Neuron (in vitro differentiated cells): Measurements from ENCODE around the gene NFASC.

ENCODE experiments used
- H2AFZ ChIP-seq: one replicate; pipeline ENCODE4 v1.6.1; 2013; ENCODE audit warnings: low read depth, mild to moderate bottlenecking, inconsistent platforms, low read length, moderate library complexity
- H3K27me3 ChIP-seq: one replicate; pipeline ENCODE4 v1.6.1; 2013; ENCODE audit warnings: low read length; ENCODE audit not compliant: insufficient read depth
- H3K36me3 ChIP-seq: one replicate; pipeline ENCODE4 v1.6.1; 2013; ENCODE audit warnings: low read length; ENCODE audit not compliant: insufficient read depth
- H3K4me1 ChIP-seq: one replicate; pipeline ENCODE4 v1.6.1; 2013; ENCODE audit warnings: low read length; ENCODE audit not compliant: insufficient read depth
- H3K4me3 ChIP-seq: 2 replicates; pipeline ENCODE4 v1.5.1; 2013; ENCODE audit warnings: mild to moderate bottlenecking, low read length, moderate library complexity
- H3K9me3 ChIP-seq: one replicate; pipeline ENCODE4 v1.6.1; 2013; ENCODE audit warnings: low read length

Gene NFASC

GRCh38 chr1:204882479-204882878, 11.8 kb downstream of the NFASC start:
- no peak overlapping the region for H3K4me3 ChIP-seq
- no peaks in the 10 kb centered on the region for H3K27me3 ChIP-seq
- no peak overlapping the region for H2AFZ ChIP-seq
- peaks cover 16% of the 10 kb centered on the region for H3K4me1 ChIP-seq
- H3K9me3 ChIP-seq = no peaks in the 10 kb centered on the region
- H3K36me3 ChIP-seq = no peaks in the 10 kb centered on the region

- H3K4me3 ChIP-seq = no peak overlapping the region
- no peaks in the 10 kb centered on the region for H3K9me3 ChIP-seq
- no peak overlapping the region for H2AFZ ChIP-seq
- H3K4me1 ChIP-seq = peaks cover 16% of the 10 kb centered on the region
- no peaks in the 10 kb centered on the region for H3K27me3 ChIP-seq
- no peaks in the 10 kb centered on the region for H3K36me3 ChIP-seq
Measured at GRCh38 chr1:204883405-204883804, 12.7 kb downstream of the NFASC start.

GRCh38 chr1:204885288-204885711, 14.6 kb downstream of the NFASC start:
- H3K4me3 ChIP-seq = no peak overlapping the region
- H3K9me3 ChIP-seq = no peaks in the 10 kb centered on the region
- no peak overlapping the region for H2AFZ ChIP-seq
- H3K36me3 ChIP-seq = no peaks in the 10 kb centered on the region
- H3K4me1 ChIP-seq = peaks cover 16% of the 10 kb centered on the region
- H3K27me3 ChIP-seq = peaks cover 3% of the 10 kb centered on the region

- H3K27me3 ChIP-seq = peaks cover 3% of the 10 kb centered on the region
- H3K4me1 ChIP-seq = peaks cover 15% of the 10 kb centered on the region
- no peaks in the 10 kb centered on the region for H3K9me3 ChIP-seq
- H3K36me3 ChIP-seq = no peaks in the 10 kb centered on the region
- H2AFZ ChIP-seq = no peak overlapping the region
- H3K4me3 ChIP-seq = no peak overlapping the region
Measured at GRCh38 chr1:204885790-204886189, 15.1 kb downstream of the NFASC start.

- Histone ChIP-seq H3K9me3 (no peaks in the 10 kb centered on the region), H3K27me3 (peaks cover 3% of the 10 kb centered on the region), H3K36me3 (no peaks in the 10 kb centered on the region), H2AFZ (no peak overlapping the region), H3K4me1 (peaks cover 12% of the 10 kb centered on the region), H3K4me3 (no peak overlapping the region)
Measured at GRCh38 chr1:204887846-204888245, 17.2 kb downstream of the NFASC start.

- Histone ChIP-seq H2AFZ (no peak overlapping the region), H3K9me3 (no peaks in the 10 kb centered on the region), H3K27me3 (peaks cover 3% of the 10 kb centered on the region), H3K4me1 (peaks cover 7% of the 10 kb centered on the region), H3K36me3 (no peaks in the 10 kb centered on the region), H3K4me3 (no peak overlapping the region)
Measured at GRCh38 chr1:204888294-204888693, 17.6 kb downstream of the NFASC start.

- peaks cover 3% of the 10 kb centered on the region for H3K27me3 ChIP-seq
- H3K4me3 ChIP-seq = no peak overlapping the region
- no peaks in the 10 kb centered on the region for H3K36me3 ChIP-seq
- no peaks in the 10 kb centered on the region for H3K9me3 ChIP-seq
- H3K4me1 ChIP-seq = no peaks in the 10 kb centered on the region
- no peak overlapping the region for H2AFZ ChIP-seq
Measured at GRCh38 chr1:204889681-204890383, 19.2 kb downstream of the NFASC start.

GRCh38 chr1:204891860-204892259, 21.2 kb downstream of the NFASC start:
- Histone ChIP-seq H2AFZ (no peak overlapping the region), H3K9me3 (no peaks in the 10 kb centered on the region), H3K27me3 (peaks cover 3% of the 10 kb centered on the region), H3K4me1 (no peaks in the 10 kb centered on the region), H3K36me3 (no peaks in the 10 kb centered on the region), H3K4me3 (no peak overlapping the region)

- Histone ChIP-seq H3K4me3 (no peak overlapping the region), H2AFZ (no peak overlapping the region), H3K4me1 (no peaks in the 10 kb centered on the region), H3K36me3 (no peaks in the 10 kb centered on the region), H3K27me3 (peaks cover 3% of the 10 kb centered on the region), H3K9me3 (no peaks in the 10 kb centered on the region)
Measured at GRCh38 chr1:204894031-204894430, 23.4 kb downstream of the NFASC start.

GRCh38 chr1:204894606-204895005, 23.9 kb downstream of the NFASC start:
- Histone ChIP-seq H2AFZ (no peak overlapping the region), H3K4me3 (no peak overlapping the region), H3K27me3 (peaks cover 3% of the 10 kb centered on the region), H3K9me3 (no peaks in the 10 kb centered on the region), H3K4me1 (no peaks in the 10 kb centered on the region), H3K36me3 (no peaks in the 10 kb centered on the region)

GRCh38 chr1:204896023-204896422, 25.4 kb downstream of the NFASC start:
- no peaks in the 10 kb centered on the region for H3K4me1 ChIP-seq
- H3K36me3 ChIP-seq = no peaks in the 10 kb centered on the region
- H3K9me3 ChIP-seq = no peaks in the 10 kb centered on the region
- H2AFZ ChIP-seq = no peak overlapping the region
- no peak overlapping the region for H3K4me3 ChIP-seq
- no peaks in the 10 kb centered on the region for H3K27me3 ChIP-seq

- Histone ChIP-seq H3K36me3 (no peaks in the 10 kb centered on the region), H2AFZ (no peak overlapping the region), H3K4me3 (no peak overlapping the region), H3K9me3 (no peaks in the 10 kb centered on the region), H3K27me3 (peaks cover 4% of the 10 kb centered on the region), H3K4me1 (no peaks in the 10 kb centered on the region)
Measured at GRCh38 chr1:204896787-204897469, 26.3 kb downstream of the NFASC start.

GRCh38 chr1:204900721-204901120, 30.1 kb downstream of the NFASC start:
- H3K36me3 ChIP-seq = no peaks in the 10 kb centered on the region
- H3K27me3 ChIP-seq = peaks cover 4% of the 10 kb centered on the region
- no peaks in the 10 kb centered on the region for H3K4me1 ChIP-seq
- H2AFZ ChIP-seq = no peak overlapping the region
- H3K9me3 ChIP-seq = no peaks in the 10 kb centered on the region
- no peak overlapping the region for H3K4me3 ChIP-seq
